OCI-LY3 (cell line): ENCODE results near the gene PKN2.
"Not testable (repeated sequence)": the region's sequence is repeated elsewhere in the genome, so short reads cannot be mapped to it uniquely, and the experiment has no call there.

Experiments used
- H2AFZ ChIP-seq: fragments of 200-600, 300-600 bp; shearing (Covaris generic); 2 replicates; pipeline ENCODE4 v1.6.0; 2014; ENCODE audit warnings: antibody characterized with exemption, low read depth, low read length
- H3K27ac ChIP-seq: fragments of 200-600, 300-600 bp; sonication (generic); 2 replicates; pipeline ENCODE4 v1.5.1; 2014; ENCODE audit warnings: mild to moderate bottlenecking, low read length, moderate library complexity, mixed read lengths
- H3K27me3 ChIP-seq: fragments of 200-600, 300-600 bp; sonication (generic); 2 replicates; pipeline ENCODE4 v1.6.1; 2014; ENCODE audit warnings: low read depth, low read length, mixed read lengths
- H3K36me3 ChIP-seq: fragments of 200-600, 300-600 bp; sonication (generic); replicated peaks from 2 replicates; pipeline ENCODE3; 2014; ENCODE audit warnings: low read depth, low read length, mixed read lengths
- H3K4me1 ChIP-seq: fragments of 300-600, 200-600 bp; sonication (generic); 2 replicates; pipeline ENCODE4 v1.6.1; 2014; ENCODE audit warnings: low read length, mixed read lengths
- H3K4me2 ChIP-seq: fragments of 200-600, 300-600 bp; sonication (generic); 2 replicates; pipeline ENCODE4 v1.6.1; 2014; ENCODE audit warnings: low read length, mixed read lengths
- H3K4me3 ChIP-seq: fragments of 300-600, 200-600 bp; sonication (generic); 2 replicates; pipeline ENCODE4 v1.5.1; 2014; ENCODE audit warnings: antibody characterized with exemption, mild to moderate bottlenecking, low read length, moderate library complexity
- H3K79me2 ChIP-seq: fragments of 300-600, 200-600 bp; shearing (Covaris generic); 2 replicates; pipeline ENCODE4 v1.6.1; 2014; ENCODE audit warnings: mild to moderate bottlenecking, low read length, mixed read lengths
- H3K9ac ChIP-seq: fragments of 300-600, 200-600 bp; shearing (Covaris generic); 2 replicates; pipeline ENCODE4 v1.6.0; 2014; ENCODE audit warnings: mild to moderate bottlenecking, low read length, moderate library complexity
- H3K9me3 ChIP-seq: fragments of 200-600, 300-600 bp; shearing (Covaris generic); 2 replicates; pipeline ENCODE4 v1.6.1; 2014; ENCODE audit warnings: low read length, mixed read lengths; ENCODE audit not compliant: insufficient read depth
- H4K20me1 ChIP-seq: fragments of 200-600, 300-600 bp; sonication (generic); 2 replicates; pipeline ENCODE4 v1.6.1; 2016; ENCODE audit warnings: low read length, mixed read lengths; ENCODE audit not compliant: insufficient read depth
- EZH2phosphoT487 ChIP-seq: fragments of 200-600 bp; shearing (Covaris generic); IDR thresholded peaks from 2 replicates; pipeline ENCODE4 v1.6.1; 2018; ENCODE audit warnings: antibody characterized with exemption, mixed run types, low read depth
- TF ChIP-seq, protein P1 (sequence below): fragments of 200-600, 300-600 bp; sonication (generic); IDR thresholded peaks from 2 replicates; pipeline ENCODE4 v1.5.1; 2014; ENCODE audit warnings: antibody characterized with exemption, low read length, low read depth

PKN2 gene

DNA sequence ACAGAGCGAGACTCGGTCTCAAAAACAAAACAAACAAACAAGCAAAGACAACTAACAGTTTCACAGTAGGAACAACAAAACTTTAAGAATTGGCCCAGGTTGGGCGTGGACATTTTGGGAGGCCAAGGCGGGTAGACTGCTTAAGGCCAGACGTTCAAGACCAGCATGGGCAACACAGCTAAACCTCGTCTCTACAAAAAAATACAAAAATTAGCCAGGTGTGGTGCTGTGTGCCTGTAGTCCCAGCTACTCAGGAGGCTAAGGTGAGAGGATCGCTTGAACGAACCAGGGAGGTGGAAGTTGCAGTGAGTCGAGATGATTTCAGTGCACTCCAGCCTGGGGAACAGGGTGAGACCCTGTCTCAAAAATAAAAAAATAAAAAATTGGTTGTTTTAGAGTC, 193.8 kb downstream of the PKN2 start:
- no peak overlapping the region for H2AFZ ChIP-seq
- H3K9me3 ChIP-seq: no peaks in the 10 kb centered on the region
- no peaks in the 10 kb centered on the region for H3K36me3 ChIP-seq
- H4K20me1 ChIP-seq: 0 out of 2 replicates have a peak, but pooled peaks cover 19% of the 10 kb centered on the region
- H3K4me3 ChIP-seq: no peak overlapping the region
- peaks cover 7% of the 10 kb centered on the region; the same call in 1 of the 2 replicates for H3K4me1 ChIP-seq
- TF ChIP-seq EZH2phosphoT487: no peak
- TF ChIP-seq, protein P1, sequence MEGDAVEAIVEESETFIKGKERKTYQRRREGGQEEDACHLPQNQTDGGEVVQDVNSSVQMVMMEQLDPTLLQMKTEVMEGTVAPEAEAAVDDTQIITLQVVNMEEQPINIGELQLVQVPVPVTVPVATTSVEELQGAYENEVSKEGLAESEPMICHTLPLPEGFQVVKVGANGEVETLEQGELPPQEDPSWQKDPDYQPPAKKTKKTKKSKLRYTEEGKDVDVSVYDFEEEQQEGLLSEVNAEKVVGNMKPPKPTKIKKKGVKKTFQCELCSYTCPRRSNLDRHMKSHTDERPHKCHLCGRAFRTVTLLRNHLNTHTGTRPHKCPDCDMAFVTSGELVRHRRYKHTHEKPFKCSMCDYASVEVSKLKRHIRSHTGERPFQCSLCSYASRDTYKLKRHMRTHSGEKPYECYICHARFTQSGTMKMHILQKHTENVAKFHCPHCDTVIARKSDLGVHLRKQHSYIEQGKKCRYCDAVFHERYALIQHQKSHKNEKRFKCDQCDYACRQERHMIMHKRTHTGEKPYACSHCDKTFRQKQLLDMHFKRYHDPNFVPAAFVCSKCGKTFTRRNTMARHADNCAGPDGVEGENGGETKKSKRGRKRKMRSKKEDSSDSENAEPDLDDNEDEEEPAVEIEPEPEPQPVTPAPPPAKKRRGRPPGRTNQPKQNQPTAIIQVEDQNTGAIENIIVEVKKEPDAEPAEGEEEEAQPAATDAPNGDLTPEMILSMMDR: no peak
- no peaks in the 10 kb centered on the region for H3K27me3 ChIP-seq
- no peak overlapping the region for H3K9ac ChIP-seq
- H3K79me2 ChIP-seq: peaks cover 47% of the 10 kb centered on the region
- no peak overlapping the region for H3K27ac ChIP-seq
- no peak overlapping the region for H3K4me2 ChIP-seq

DNA sequence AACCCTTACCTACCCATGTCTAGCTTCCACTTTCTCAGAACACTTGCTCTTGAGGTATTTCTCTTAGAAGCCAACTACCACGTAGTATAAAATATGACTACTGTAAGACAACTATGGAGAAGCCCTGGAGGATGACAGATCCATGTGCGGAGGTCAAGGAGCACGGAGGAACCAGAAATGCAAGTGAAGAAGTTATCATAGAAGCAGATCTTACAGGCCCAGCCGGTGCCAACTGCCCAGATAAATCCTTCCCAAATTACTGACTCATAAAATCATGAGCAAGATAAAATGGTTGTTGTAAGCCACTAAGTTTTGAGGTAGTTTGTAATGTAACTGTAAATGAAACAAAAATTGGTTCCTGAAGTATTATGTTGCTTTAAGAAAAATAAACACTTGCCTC, 194.7 kb downstream of the PKN2 start:
- Histone ChIP-seq H4K20me1 (0 out of 2 replicates have a peak, but pooled peaks cover 15% of the 10 kb centered on the region), H3K4me2 (no peak overlapping the region), H2AFZ (no peak overlapping the region), H3K27ac (no peak overlapping the region), H3K27me3 (no peaks in the 10 kb centered on the region), H3K9me3 (no peaks in the 10 kb centered on the region), H3K79me2 (peaks cover 44% of the 10 kb centered on the region), H3K36me3 (no peaks in the 10 kb centered on the region), H3K4me3 (no peak overlapping the region), H3K4me1 (peaks cover 7% of the 10 kb centered on the region; the same call in 1 of the 2 replicates), H3K9ac (no peak overlapping the region)
- no peak for TF ChIP-seq EZH2phosphoT487
- TF ChIP-seq, protein P1: no peak

DNA sequence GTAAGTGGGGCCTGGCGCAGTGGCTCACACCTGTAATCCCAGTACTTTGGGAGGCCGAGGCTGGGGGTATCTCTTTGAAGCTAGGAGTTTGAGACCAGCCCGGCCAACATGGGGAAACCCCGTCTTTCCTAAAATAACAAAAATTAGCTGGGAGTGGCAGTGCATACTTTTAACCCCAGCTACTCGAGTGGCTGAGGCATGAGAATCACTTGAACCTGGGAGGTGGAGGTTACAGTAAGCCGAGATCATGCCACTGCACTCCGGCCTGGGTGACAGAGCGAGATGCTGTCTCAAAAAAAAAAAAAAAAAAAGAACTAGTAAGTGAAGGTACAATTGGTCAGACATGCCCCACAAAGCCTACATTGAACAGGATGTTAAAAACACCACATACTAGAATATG, 196.6 kb downstream of the PKN2 start:
- not testable (repeated sequence) for H3K9me3 ChIP-seq, H3K27me3 ChIP-seq

DNA sequence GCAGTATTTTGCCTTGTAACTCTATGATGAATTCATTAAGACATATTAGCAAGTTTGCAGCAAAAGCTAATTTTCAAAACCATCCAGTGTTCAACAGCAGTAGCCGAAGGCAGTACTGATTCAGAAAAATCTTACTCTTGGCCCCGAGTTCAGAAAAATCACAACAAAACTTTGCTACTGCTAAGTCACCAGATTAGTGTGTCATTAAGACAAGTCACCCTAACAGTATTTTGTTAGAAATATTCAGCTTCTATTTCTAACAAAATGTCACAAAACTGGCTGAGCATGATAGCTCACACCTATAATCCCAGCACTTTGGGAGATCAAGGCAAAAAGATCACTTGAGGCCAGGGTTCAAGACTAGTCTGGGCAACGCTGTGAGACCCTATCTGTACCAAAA, 199.1 kb downstream of the PKN2 start:
- H3K9ac ChIP-seq: no peak overlapping the region
- H3K9me3 ChIP-seq: no peaks in the 10 kb centered on the region
- H3K36me3 ChIP-seq: peaks cover 18% of the 10 kb centered on the region
- peaks cover 7% of the 10 kb centered on the region; the same call in 1 of the 2 replicates for H3K4me1 ChIP-seq
- H3K27ac ChIP-seq: no peak overlapping the region
- peaks cover 18% of the 10 kb centered on the region for H3K79me2 ChIP-seq
- no peak overlapping the region for H3K4me2 ChIP-seq
- no peak overlapping the region for H2AFZ ChIP-seq
- no peak for TF ChIP-seq EZH2phosphoT487
- no peaks in the 10 kb centered on the region for H3K27me3 ChIP-seq
- no peak overlapping the region for H3K4me3 ChIP-seq
- H4K20me1 ChIP-seq: no peaks in the 10 kb centered on the region

More for the DNA sequence above, 196.6 kb downstream of the PKN2 start:
- not testable (repeated sequence) for H2AFZ ChIP-seq, H3K4me2 ChIP-seq, H3K4me3 ChIP-seq, H3K9ac ChIP-seq, H4K20me1 ChIP-seq, H3K27ac ChIP-seq, H3K4me1 ChIP-seq, H3K36me3 ChIP-seq
- peaks cover 31% of the 10 kb centered on the region for H3K79me2 ChIP-seq
